Measurements from ENCODE around the gene IGFBP5. TPM values are rescaled to one million over a fixed set of nuclear protein-coding genes. Genes with fewer than 3 reads are reported as not detected.

The IGFBP5 gene
- total RNA-seq, 1 experiment from 2014 or later = 3.9 TPM

GRCh38 chr2:216671791-216672343 lies 23.5 kb downstream of the IGFBP5 start:
- no peak for ATAC-seq
- CTCF ChIA-PET = no interaction called here

More at GRCh38 chr2:216671791-216672343, 23.5 kb downstream of the IGFBP5 start:
- Histone ChIP-seq H3K27ac (ENCODE audit: low read depth, low read length) (no peak overlapping the region), H3K4me3 (replicated peaks in 1 of 2; ENCODE audit: low read depth in 1 of 2, low read length in 2 of 2) (no peak overlapping the region), H3K79me2 (ENCODE audit: insufficient read depth, low read length) (no peaks in the 10 kb centered on the region), H3K9me2 (ENCODE audit: insufficient read depth) (no peaks in the 10 kb centered on the region), H3K4me2 (ENCODE audit: low read length) (no peak overlapping the region), H3K9ac (ENCODE audit: low read length) (no peak overlapping the region), H4K20me1 (ENCODE audit: insufficient read depth) (no peaks in the 10 kb centered on the region), H3K27me3 (ENCODE audit: insufficient read depth, low read length) (no peaks in the 10 kb centered on the region), H3K4me1 (ENCODE audit: control insufficient read depth in 1 of 2, insufficient read depth in 2 of 2, low read length in 2 of 2) (no peaks in the 10 kb centered on the region), H3K36me3 (ENCODE audit: control insufficient read depth in 1 of 2, insufficient read depth in 2 of 2, low read length in 2 of 2) (no peaks in the 10 kb centered on the region), H3K9me3 (ENCODE audit: control insufficient read depth in 1 of 2, insufficient read depth in 1 of 2, low read depth in 1 of 2, low read length in 2 of 2) (no peaks in the 10 kb centered on the region), H2AFZ (ENCODE audit: low read depth, low read length, poor library complexity, severe bottlenecking) (no peak overlapping the region)
- POLR2A ChIA-PET = no interaction called here
- no TSS peak for BruUV-seq (replicated peaks)
- intact Hi-C loops (cut with micrococcal nuclease) = no loop called here
- no peak for DNase-seq (ENCODE audit: low read depth, low spot score)
- RAD21 ChIA-PET (ENCODE audit: low non-redundant PET in 1 of 2, low total read pairs in 2 of 2, uncharacterized antibody in 2 of 2, unreplicated experiment in 2 of 2) = interaction anchor here in 1 of 2 experiments (0.7 kb wide), 1 partner anchor 162 kb away, joined by 3 read pairs; no protein-coding TSS in a partner anchor
- no peak for TF ChIP-seq TCF7L2 (IDR thresholded peaks at IDR 0.05; ENCODE audit: borderline replicate concordance, extremely low read depth, insufficient read depth, insufficient read length)
- no peak for TF ChIP-seq MAX (IDR thresholded peaks at IDR 0.05)
- no peak for TF ChIP-seq YY1 (IDR thresholded peaks at IDR 0.05; ENCODE audit: extremely low read depth, insufficient replicate concordance, low read depth, low read length)
- TF ChIP-seq ZBTB33 (IDR thresholded peaks at IDR 0.05; ENCODE audit: extremely low read depth, insufficient replicate concordance, low read length) = no peak
- TF ChIP-seq POLR2A (IDR thresholded peaks at IDR 0.05; ENCODE audit: borderline replicate concordance, extremely low read depth, insufficient read depth, insufficient read length) = no peak
- TF ChIP-seq, protein P1, sequence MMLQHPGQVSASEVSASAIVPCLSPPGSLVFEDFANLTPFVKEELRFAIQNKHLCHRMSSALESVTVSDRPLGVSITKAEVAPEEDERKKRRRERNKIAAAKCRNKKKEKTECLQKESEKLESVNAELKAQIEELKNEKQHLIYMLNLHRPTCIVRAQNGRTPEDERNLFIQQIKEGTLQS (IDR thresholded peaks at IDR 0.05) = no peak
- no peak for TF ChIP-seq RAD21 (IDR thresholded peaks at IDR 0.05; ENCODE audit: low read depth)
- no peak for TF ChIP-seq SP1 (IDR thresholded peaks at IDR 0.05; ENCODE audit: low read depth)
- TF ChIP-seq EGR1 (IDR thresholded peaks at IDR 0.05; ENCODE audit: low read depth) = no peak
